Gastroesophageal sphincter (tissue), 3 donors: ENCODE results near the gene IRX4.

Experiments
- CTCF ChIP-seq, 4 experiments: fragments of 200-600 bp in 2 of 4; fragments of 450-650 bp in 2 of 4; sonication (generic) in 1 of 4; IDR thresholded peaks; one replicate each; pipeline ENCODE4 v1.5.1; 2017 to 2019; ENCODE audit warnings: antibody characterized with exemption in 4 of 4, mild to moderate bottlenecking in 2 of 4, moderate library complexity in 2 of 4
- POLR2AphosphoS5 ChIP-seq: sonication (generic); formaldehyde crosslinking; IDR thresholded peaks from one replicate; pipeline ENCODE4 v1.6.1; 2017; ENCODE audit warnings: antibody characterized with exemption

GRCh38 chr5:1880377-1881025 is 2.2 kb downstream of the IRX4 start:
- TF ChIP-seq CTCF (IDR thresholded peaks at IDR 0.05) (no peak), POLR2AphosphoS5 (no peak)
